ENCODE data around the gene GNB2. TPM values are rescaled to one million over a fixed set of nuclear protein-coding genes. Genes with fewer than 3 reads are reported as not detected.
"Not testable (repeated sequence)": the region's sequence is repeated elsewhere in the genome, so short reads cannot be mapped to it uniquely, and the experiment has no call there.

Gene GNB2
- total and polyA plus RNA-seq, 2 of the 8 experiments (the other 6 are each of a cell fraction or from before 2014, with no cell fraction given): 157 to 260 TPM

DNA sequence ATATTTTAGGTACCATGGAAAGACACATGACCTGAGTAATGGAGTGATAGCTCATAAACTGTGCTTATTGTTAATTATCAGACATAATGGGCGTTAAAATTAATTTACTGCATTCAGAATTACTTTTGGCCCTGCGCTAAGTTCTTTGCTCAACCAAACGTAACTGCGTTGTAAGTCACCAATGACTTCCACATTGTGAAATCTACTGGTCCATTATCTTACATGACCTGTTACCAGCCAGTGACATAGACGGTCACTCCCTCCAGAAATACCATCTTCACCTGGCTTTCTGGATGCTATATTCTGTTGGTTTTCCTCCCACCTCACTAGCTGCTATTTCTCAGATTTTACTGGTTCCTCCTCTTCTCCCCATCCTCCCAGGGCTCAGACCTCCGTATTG lies 25.5 kb downstream of the GNB2 start (continued):
- TF ChIP-seq EGR1 (IDR thresholded peaks at IDR 0.05; ENCODE audit: borderline replicate concordance, low read depth, low read length): no peak
- TF ChIP-seq TAF7 (optimal IDR thresholded peaks at IDR 0.05; ENCODE audit: borderline replicate concordance, low read depth, low read length): no peak
- no peak for TF ChIP-seq YY1 (IDR thresholded peaks at IDR 0.05; ENCODE audit: low read depth, low read length)
- TF ChIP-seq JUND (IDR thresholded peaks at IDR 0.05; ENCODE audit: low read length): no peak

DNA sequence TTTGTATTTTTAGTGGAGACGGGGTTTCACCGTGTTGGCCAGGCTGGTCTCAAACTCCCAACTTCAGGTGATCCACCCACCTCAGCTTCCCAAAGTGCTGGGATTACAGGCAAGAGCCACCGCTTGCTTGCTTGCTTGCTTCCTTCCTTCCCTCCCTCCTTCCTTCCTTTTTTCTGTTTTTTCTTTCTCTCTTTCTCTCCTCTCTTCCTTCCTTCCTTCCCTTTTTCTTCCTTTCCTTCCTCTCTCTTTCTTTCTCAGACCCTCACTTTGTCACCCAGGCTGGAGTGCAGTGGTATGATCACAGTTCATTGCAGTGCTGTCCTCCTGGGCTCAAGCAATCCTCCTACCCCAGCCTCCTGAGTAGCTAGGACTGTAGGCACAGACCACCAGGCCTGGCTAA lies 27.5 kb downstream of the GNB2 start:
- not testable (repeated sequence) for H2BK15ac ChIP-seq (ENCODE audit: low read length); H3K18ac ChIP-seq (ENCODE audit: extremely low read depth, low read length); H4K91ac ChIP-seq (replicated peaks; ENCODE audit: insufficient read length, low read length); H2BK5ac ChIP-seq (ENCODE audit: low read depth, low read length); H3K9ac ChIP-seq (replicated peaks in 1 of 4; ENCODE audit: extremely low read depth in 1 of 4, low read depth in 3 of 4, low read length in 3 of 4); H3K4me2 ChIP-seq (ENCODE audit: insufficient read depth in 1 of 2, low read depth in 2 of 2, low read length in 2 of 2); H3K9me3 ChIP-seq (ENCODE audit: insufficient read depth in 2 of 2, low read depth in 1 of 2, low read length in 1 of 2); H3K14ac ChIP-seq (ENCODE audit: insufficient read length); DNase-seq (ENCODE audit: low read depth in 1 of 2, low spot score in 2 of 2); H2BK12ac ChIP-seq (ENCODE audit: low read depth, low read length); H3K79me2 ChIP-seq (ENCODE audit: control insufficient read depth in 1 of 2, insufficient read depth in 2 of 2, low read length in 2 of 2); H3K4me3 ChIP-seq (ENCODE audit: extremely low read depth in 1 of 4, insufficient read depth in 2 of 4, low read depth in 3 of 4, low read length in 4 of 4); H3K27ac ChIP-seq (ENCODE audit: low read depth, low read length); H3K23me2 ChIP-seq (ENCODE audit: low read depth, low read length); H3K4me1 ChIP-seq (replicated peaks in 1 of 4; ENCODE audit: control insufficient read depth in 3 of 4, insufficient read depth in 4 of 4, low read length in 3 of 4); H2BK20ac ChIP-seq (ENCODE audit: low read length); H4K5ac ChIP-seq (ENCODE audit: insufficient read length, low read depth, low read length); H3K23ac ChIP-seq (ENCODE audit: insufficient read length); H3K4ac ChIP-seq (replicated peaks; ENCODE audit: insufficient read length, low read depth, low read length); H3K27me3 ChIP-seq (replicated peaks in 1 of 4; ENCODE audit: control insufficient read depth in 3 of 4, extremely low read depth in 1 of 4, insufficient read depth in 3 of 4, low read length in 3 of 4); H4K8ac ChIP-seq (ENCODE audit: extremely low read depth, insufficient read depth, low read length); H3K36me3 ChIP-seq (ENCODE audit: control insufficient read depth in 2 of 4, insufficient read depth in 4 of 4, low read length in 3 of 4); H2AFZ ChIP-seq (ENCODE audit: low read length); H3K56ac ChIP-seq (replicated peaks; ENCODE audit: insufficient read length, low read depth, low read length); H2BK120ac ChIP-seq (replicated peaks; ENCODE audit: low read depth, low read length); H4K20me1 ChIP-seq (replicated peaks in 1 of 2; ENCODE audit: control insufficient read depth in 1 of 2, insufficient read depth in 2 of 2, low read length in 2 of 2); H3K79me1 ChIP-seq (ENCODE audit: low read depth, low read length); FAIRE-seq; H2AK5ac ChIP-seq (ENCODE audit: low read depth, low read length)
- POLR2A ChIA-PET (ENCODE audit: partially characterized antibody): interaction anchor here (0.6 to 1.2 kb wide), 2 partner anchors 12 to 67 kb away, joined by 4 to 5 read pairs; no protein-coding TSS in a partner anchor
- WGBS, 2 experiments (ENCODE audit: extremely low coverage in 1 of 2, insufficient coverage in 1 of 2, insufficient read length in 1 of 2, insufficient replicate concordance in 2 of 2, low coverage in 1 of 2, low lambda C conversion rate in 2 of 2, missing lambda C conversion rate in 1 of 2): 61% methylated on average over 2 of the region's 3 CpGs; no CpG with 5 or more reads in 1 of the 2 experiments
- CTCF ChIA-PET (ENCODE audit: partially characterized antibody): interaction anchor here (1.1 to 16.9 kb wide), 5 partner anchors 11 to 116 kb away, joined by 3 to 254 read pairs (median 3); partner anchors contain the start of genes EPO and GIGYF1
